ENCODE results near the gene SLC26A11. TPM values are rescaled to one million over a fixed set of nuclear protein-coding genes. Genes with fewer than 3 reads are reported as not detected.
A peak's percentile ranks its signal among the peaks of the same experiment; 100 is the strongest.
"Not testable (repeated sequence)": the region's sequence is repeated elsewhere in the genome, so short reads cannot be mapped to it uniquely, and the experiment has no call there.

SLC26A11 gene
- total RNA-seq, 1 donor from 2014 or later = 27.7 TPM

DNA sequence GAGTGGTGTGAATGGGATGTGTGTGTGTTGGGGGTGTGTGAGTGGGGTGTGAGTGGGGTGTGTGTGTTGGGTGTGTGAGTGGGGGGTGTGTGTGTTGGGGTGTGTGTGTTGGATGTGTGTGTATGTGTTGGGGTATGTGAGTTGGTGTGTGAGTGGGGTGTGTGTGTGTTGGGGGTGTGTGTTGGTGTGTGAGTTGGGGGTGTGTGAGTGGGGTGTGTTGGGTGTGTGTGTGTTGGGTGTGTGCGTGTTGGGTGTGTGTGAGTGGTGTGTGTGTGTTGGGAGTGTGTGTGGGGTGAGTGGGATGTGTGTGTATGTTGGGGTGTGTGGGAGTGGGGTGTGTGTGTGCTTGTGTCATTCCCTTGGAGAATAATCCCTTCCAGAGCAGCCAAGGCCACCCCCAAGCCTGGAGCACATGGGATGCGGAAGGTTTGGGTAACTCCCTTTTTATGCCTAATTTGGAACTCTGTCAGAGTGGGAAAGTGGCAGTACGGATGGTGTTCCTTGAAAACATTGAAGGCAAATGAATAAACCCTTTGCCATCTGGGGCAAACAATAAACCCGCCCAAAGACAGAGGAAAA, 54.7 kb downstream of the SLC26A11 start:
- Mint-ChIP-seq H3K4me3 (no peak overlapping the region), H3K9me3 (no peaks in the 10 kb centered on the region), H3K4me1 (peaks cover 14% of the 10 kb centered on the region), H3K27me3 (ENCODE audit: low read depth) (no peaks in the 10 kb centered on the region), H3K27ac (ENCODE audit: unreplicated experiment) (no peak overlapping the region), H3K36me3 (ENCODE audit: low read depth) (peaks cover 5% of the 10 kb centered on the region)
- no peak for DNase-seq (ENCODE audit: low read depth, low spot score)
- TF ChIP-seq, protein P1, sequence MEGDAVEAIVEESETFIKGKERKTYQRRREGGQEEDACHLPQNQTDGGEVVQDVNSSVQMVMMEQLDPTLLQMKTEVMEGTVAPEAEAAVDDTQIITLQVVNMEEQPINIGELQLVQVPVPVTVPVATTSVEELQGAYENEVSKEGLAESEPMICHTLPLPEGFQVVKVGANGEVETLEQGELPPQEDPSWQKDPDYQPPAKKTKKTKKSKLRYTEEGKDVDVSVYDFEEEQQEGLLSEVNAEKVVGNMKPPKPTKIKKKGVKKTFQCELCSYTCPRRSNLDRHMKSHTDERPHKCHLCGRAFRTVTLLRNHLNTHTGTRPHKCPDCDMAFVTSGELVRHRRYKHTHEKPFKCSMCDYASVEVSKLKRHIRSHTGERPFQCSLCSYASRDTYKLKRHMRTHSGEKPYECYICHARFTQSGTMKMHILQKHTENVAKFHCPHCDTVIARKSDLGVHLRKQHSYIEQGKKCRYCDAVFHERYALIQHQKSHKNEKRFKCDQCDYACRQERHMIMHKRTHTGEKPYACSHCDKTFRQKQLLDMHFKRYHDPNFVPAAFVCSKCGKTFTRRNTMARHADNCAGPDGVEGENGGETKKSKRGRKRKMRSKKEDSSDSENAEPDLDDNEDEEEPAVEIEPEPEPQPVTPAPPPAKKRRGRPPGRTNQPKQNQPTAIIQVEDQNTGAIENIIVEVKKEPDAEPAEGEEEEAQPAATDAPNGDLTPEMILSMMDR (conservative IDR thresholded peaks at IDR 0.05) = no peak

DNA sequence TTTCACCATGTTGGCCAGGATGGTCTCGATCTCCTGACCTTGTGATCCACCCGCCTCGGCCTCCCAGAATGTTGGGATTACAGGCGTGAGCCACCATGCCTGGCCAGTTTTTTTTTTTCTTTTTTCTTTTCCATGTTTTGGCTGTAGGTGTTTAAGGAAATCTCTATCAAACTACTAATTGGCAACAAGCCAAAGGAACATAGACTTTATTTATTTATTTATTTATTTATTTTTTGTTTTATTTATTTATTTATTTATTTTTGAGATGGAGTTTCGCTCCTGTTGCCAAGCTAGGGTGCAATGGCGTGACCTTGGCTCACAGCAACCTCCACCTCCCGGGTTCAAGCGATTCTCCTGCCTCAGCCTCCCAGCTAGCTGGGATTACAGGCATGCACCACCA, 55.6 kb downstream of the SLC26A11 start:
- H3K9me3 Mint-ChIP-seq; H3K27me3 Mint-ChIP-seq (ENCODE audit: low read depth); DNase-seq (ENCODE audit: low read depth, low spot score); H3K4me3 Mint-ChIP-seq; H3K36me3 Mint-ChIP-seq (ENCODE audit: low read depth); H3K27ac Mint-ChIP-seq (ENCODE audit: unreplicated experiment): not testable (repeated sequence)
- H3K4me1 Mint-ChIP-seq = peaks cover 16% of the 10 kb centered on the region

DNA sequence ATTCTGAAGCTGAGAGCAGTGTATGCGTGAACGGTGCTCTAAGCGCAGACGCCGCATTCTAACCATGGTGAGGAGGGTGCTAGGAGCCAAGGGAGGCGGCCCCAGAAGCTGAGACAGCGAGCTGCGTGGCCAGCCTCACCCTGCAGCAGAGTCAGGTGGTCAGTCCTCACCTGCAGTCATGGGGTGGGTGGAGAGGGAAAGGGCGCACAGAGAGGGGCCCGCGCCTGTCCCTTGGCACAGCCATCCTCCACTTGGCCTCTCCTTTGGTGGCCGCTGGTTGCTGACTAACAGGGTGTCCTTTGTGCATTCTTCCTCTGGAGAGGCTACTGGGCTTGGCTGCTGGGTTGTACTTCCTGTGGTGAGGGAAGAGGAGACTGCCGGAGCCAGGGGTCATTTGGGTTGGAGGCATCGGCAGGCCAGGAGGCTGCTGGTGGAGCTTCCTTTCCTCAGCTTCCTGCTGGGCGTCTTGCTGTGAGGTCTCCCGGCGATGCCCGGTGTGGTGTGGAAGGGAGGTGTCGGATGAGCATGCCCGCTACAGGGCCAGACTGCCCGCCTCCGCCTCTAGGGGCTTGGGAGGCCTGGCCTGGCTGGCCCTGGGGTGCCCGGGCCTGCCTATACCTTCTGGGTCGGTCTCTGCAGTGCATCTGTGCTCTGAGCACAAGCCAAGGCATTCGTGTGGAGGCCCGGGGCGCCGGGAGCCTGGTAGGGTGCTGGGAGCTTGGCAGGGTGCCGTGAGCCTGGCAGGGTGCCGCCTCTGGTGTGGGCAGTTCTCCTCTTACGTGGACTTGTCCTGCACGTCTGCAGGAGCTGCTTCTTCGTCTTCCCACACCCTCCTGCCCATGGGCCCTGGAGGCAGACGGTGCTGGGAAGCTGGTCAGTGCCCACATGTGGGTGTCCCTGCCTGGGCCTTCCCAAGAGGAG, 57.8 kb downstream of the SLC26A11 start:
- H3K9me3 Mint-ChIP-seq = no peaks in the 10 kb centered on the region
- H3K36me3 Mint-ChIP-seq (ENCODE audit: low read depth) = peaks cover 5% of the 10 kb centered on the region
- no peaks in the 10 kb centered on the region for H3K27me3 Mint-ChIP-seq (ENCODE audit: low read depth)
- TF ChIP-seq, protein P1 (conservative IDR thresholded peaks at IDR 0.05) = no peak
- no peak overlapping the region for H3K4me3 Mint-ChIP-seq
- no peak for DNase-seq (ENCODE audit: low read depth, low spot score)
- peaks cover 16% of the 10 kb centered on the region for H3K4me1 Mint-ChIP-seq
- H3K27ac Mint-ChIP-seq (ENCODE audit: unreplicated experiment) = peak overlapping the region; percentile 50

DNA sequence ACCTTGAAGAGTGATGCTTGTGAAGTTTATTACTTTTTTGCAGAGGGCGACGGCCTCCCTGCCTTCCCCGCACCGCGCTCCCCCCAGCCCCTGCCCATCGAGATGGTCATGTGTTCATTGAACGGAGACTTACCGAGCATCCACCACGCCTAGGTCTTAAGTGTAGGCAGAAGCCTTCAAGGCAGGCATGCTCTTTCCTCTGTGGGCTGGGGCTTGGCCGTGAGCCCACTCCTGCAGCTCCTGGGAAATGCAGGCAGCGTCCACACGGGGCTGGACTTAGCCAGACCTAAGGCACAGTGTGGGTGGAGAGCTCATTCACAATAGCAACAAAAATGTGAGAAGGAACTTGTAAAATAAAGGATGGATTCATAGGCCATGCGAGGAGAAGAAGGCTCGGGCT, 59.7 kb downstream of the SLC26A11 start:
- no peaks in the 10 kb centered on the region for H3K9me3 Mint-ChIP-seq
- H3K36me3 Mint-ChIP-seq (ENCODE audit: low read depth) = no peaks in the 10 kb centered on the region
- no peak overlapping the region for H3K4me3 Mint-ChIP-seq
- no peak for DNase-seq (ENCODE audit: low read depth, low spot score)
- TF ChIP-seq, protein P1 (conservative IDR thresholded peaks at IDR 0.05) = no peak
- no peak overlapping the region for H3K27ac Mint-ChIP-seq (ENCODE audit: unreplicated experiment)
- no peaks in the 10 kb centered on the region for H3K27me3 Mint-ChIP-seq (ENCODE audit: low read depth)
- H3K4me1 Mint-ChIP-seq = peaks cover 12% of the 10 kb centered on the region

DNA sequence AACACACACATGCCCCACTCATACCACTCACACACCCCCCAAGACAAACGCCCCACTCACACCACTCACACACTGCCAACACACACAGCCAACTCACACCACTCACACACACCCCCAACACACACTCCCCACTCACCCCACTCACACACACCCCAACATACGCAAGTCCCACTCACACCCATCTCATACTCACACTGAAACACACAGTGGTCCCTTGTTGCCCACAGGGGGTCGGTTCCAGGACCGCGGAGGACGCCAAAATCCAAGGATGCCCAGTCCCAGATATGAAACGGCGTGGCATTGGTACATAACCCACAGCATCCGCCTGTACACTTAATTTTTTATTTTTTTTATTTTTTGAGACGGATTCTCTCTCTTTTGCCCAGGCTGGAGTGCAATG, 61.3 kb downstream of the SLC26A11 start:
- TF ChIP-seq, protein P1 (conservative IDR thresholded peaks at IDR 0.05) = no peak
- H3K27me3 Mint-ChIP-seq (ENCODE audit: low read depth) = no peaks in the 10 kb centered on the region
- H3K27ac Mint-ChIP-seq (ENCODE audit: unreplicated experiment) = no peak overlapping the region
- no peak for DNase-seq (ENCODE audit: low read depth, low spot score)
- H3K4me1 Mint-ChIP-seq = peaks cover 8% of the 10 kb centered on the region
- H3K36me3 Mint-ChIP-seq (ENCODE audit: low read depth) = no peaks in the 10 kb centered on the region
- H3K9me3 Mint-ChIP-seq = no peaks in the 10 kb centered on the region
- H3K4me3 Mint-ChIP-seq = no peak overlapping the region
